HepG2 (cell line): ENCODE results near the gene ARL17A. TPM values are rescaled to one million over a fixed set of nuclear protein-coding genes. Genes with fewer than 3 reads are reported as not detected.
"Not testable (repeated sequence)": the region's sequence is repeated elsewhere in the genome, so short reads cannot be mapped to it uniquely, and the experiment has no call there.

Experiments
- ATAC-seq: fragments of 200-7000 bp; cut with Tn5 transposase; 3 replicates; pipeline ENCODE4 v1.9.1; 2020; ENCODE audit warnings: mild to moderate bottlenecking, moderate library complexity
- BruUV-seq: library from RNA; stranded (reverse); fragments of 400-500 nt; replicated peaks from 2 replicates; lab custom pipeline; 2021; lab: Mats Ljungman, UMichigan
- CTCF ChIA-PET: fragments of 300-600 bp; formaldehyde crosslinking; extraction: SDS; loops from one replicate; lab custom pipeline; 2021; ENCODE audit warnings: low total read pairs, inconsistent platforms, low intra/inter-chr PET ratio; lab: Yijun Ruan, JAX
- POLR2A ChIA-PET: fragments of 350-600 bp; sonication (Branson Sonifier 250); formaldehyde crosslinking; loops from one replicate; lab custom pipeline; 2020; ENCODE audit warnings: antibody characterized with exemption, inconsistent platforms; lab: Yijun Ruan, JAX
- DNase-seq: peaks from one replicate; pipeline ENCODE4 v3.0.0-alpha.2; 2015; ENCODE audit warnings: low spot score
- FAIRE-seq: peaks from 3 replicates; lab custom pipeline; 2011; peaks lifted over from hg19 to GRCh38; lab: Jason Lieb, UNC
- H2AFZ ChIP-seq: one replicate; pipeline ENCODE4 v1.6.1; 2011; ENCODE audit warnings: low read length, inconsistent platforms
- H3K27ac ChIP-seq: fragments of 300-600 bp; 3 replicates; pipeline ENCODE4 v1.8.0; 2011; ENCODE audit warnings: mixed run types, mild to moderate bottlenecking, mixed read lengths, low read length, inconsistent platforms; ENCODE audit not compliant: insufficient read depth; ENCODE audit errors: extremely low read length
- H3K27me3 ChIP-seq, 2 experiments: fragments of 200-600 bp in 1 of 2; 2 replicates in 1 of 2; 3 replicates in 1 of 2; pipeline versions ENCODE4 v1.6.0 to v1.8.0; 2011; ENCODE audit warnings: low read length in 2 of 2, mild to moderate bottlenecking in 2 of 2, moderate library complexity in 2 of 2, inconsistent platforms in 1 of 2; ENCODE audit not compliant: insufficient read depth in 2 of 2, control insufficient read depth in 1 of 2
- H3K36me3 ChIP-seq, 2 experiments: fragments of 200-600 bp in 1 of 2; replicated peaks in 1 of 2; 2 replicates in 1 of 2; 3 replicates in 1 of 2; pipeline versions ENCODE4 v1.5.1 to v1.8.0; 2011; ENCODE audit warnings: low read length in 2 of 2, inconsistent platforms in 1 of 2; ENCODE audit not compliant: insufficient read depth in 2 of 2, control insufficient read depth in 1 of 2
- H3K4me1 ChIP-seq: 2 replicates; pipeline ENCODE4 v1.5.1; 2012; ENCODE audit warnings: low read length, inconsistent platforms; ENCODE audit not compliant: insufficient read depth
- H3K4me2 ChIP-seq: 2 replicates; pipeline ENCODE4 v1.6.0; 2011; ENCODE audit warnings: low read depth, low read length, inconsistent platforms
- H3K4me3 ChIP-seq, 3 experiments: fragments of 200-600 bp in 1 of 3; sonication (generic), shearing (Covaris generic) in 1 of 3; replicated peaks in 1 of 3; 2 replicates each; pipeline ENCODE4 v1.5.1; 2011 to 2016; ENCODE audit warnings: low read length in 3 of 3, inconsistent platforms in 2 of 3, low read depth in 2 of 3, mild to moderate bottlenecking in 2 of 3, control low read depth in 1 of 3, mixed read lengths in 1 of 3; ENCODE audit not compliant: insufficient read depth in 1 of 3
- H3K79me2 ChIP-seq: one replicate; pipeline ENCODE4 v1.6.1; 2011; ENCODE audit warnings: low read length, inconsistent platforms; ENCODE audit not compliant: insufficient read depth
- H3K9ac ChIP-seq: 2 replicates; pipeline ENCODE4 v1.6.0; 2011; ENCODE audit warnings: mild to moderate bottlenecking, low read depth, low read length, inconsistent platforms; ENCODE audit not compliant: insufficient read depth
- H3K9me3 ChIP-seq: 2 replicates; pipeline ENCODE4 v1.5.1; 2012; ENCODE audit warnings: mild to moderate bottlenecking, low read length
- H4K20me1 ChIP-seq: 2 replicates; pipeline ENCODE4 v1.6.0; 2011; ENCODE audit warnings: inconsistent platforms, mild to moderate bottlenecking, low read length, moderate library complexity; ENCODE audit not compliant: insufficient read depth
- WGBS: methylation state at CpG from one replicate; pipeline ENCODE4 v1.1.6; 2017; ENCODE audit warnings: low lambda C conversion rate; 5-methylcytosine and 5-hydroxymethylcytosine counted together
- in situ Hi-C: cut with HindIII; loops from 2 replicates; pipeline ENCODE4 v1.10.0; 2017; ENCODE audit warnings: low pct_unique_long_range_greater_than_20kb; ENCODE audit not compliant: extremely low pct_ligation_motif_present
- intact Hi-C: fragments of 100-400 bp; cut with micrococcal nuclease; formaldehyde crosslinking; loops from one replicate; pipeline ENCODE4 v1.10.0; 2022; ENCODE audit not compliant: unreplicated experiment
- polyA plus RNA-seq, 8 experiments: library from polyadenylated mRNA; depleted of rRNA in 3 of 8; stranded (reverse) in 7 of 8; unstranded in 1 of 8; fragments of >200 nt; fragmentation: Illumina TruSeq in 4 of 8; extraction: Trizol in 4 of 8; gene quantifications; 2 replicates each; pipeline versions ENCODE4 v1.2.1 to v1.2.3, GENCODE V29; 2011 to 2016; ENCODE audit warnings: low read depth in 4 of 8, missing spikeins in 1 of 8, mixed read lengths in 1 of 8; ENCODE audit not compliant: insufficient read depth in 1 of 8
- total RNA-seq, 5 experiments: library from RNA; depleted of rRNA; stranded (reverse); fragments of >200 nt; fragmentation: Illumina TruSeq; extraction: Trizol; gene quantifications; 2 replicates each; pipeline ENCODE4 v1.2.3, GENCODE V29; 2016; ENCODE audit warnings: low read depth in 1 of 5

ARL17A gene
- total and polyA plus RNA-seq, 2 of the 13 experiments (the other 11 are each of a cell fraction or from before 2014, with no cell fraction given): 18.8 to 19.4 TPM

- H3K79me2 ChIP-seq, in situ Hi-C loops: not testable (repeated sequence)
Observed at GRCh38 chr17:46512168-46512567, 67.3 kb downstream of the ARL17A start, which contains the start of gene LRRC37A2. Gene LRRC37A2, plus strand, starts transcription at chr17:46512468. Its CDS starts 245 bp downstream, at chr17:46512713.

GRCh38 chr17:46505896-46506295 is 73.6 kb downstream of the ARL17A start:
- intact Hi-C loops, H3K9me3 ChIP-seq, H3K27ac ChIP-seq, BruUV-seq, DNase-seq, CTCF ChIA-PET, H3K36me3 ChIP-seq, H3K27me3 ChIP-seq, ATAC-seq, H3K4me1 ChIP-seq, H2AFZ ChIP-seq, H3K4me3 ChIP-seq, POLR2A ChIA-PET, H3K79me2 ChIP-seq, in situ Hi-C loops, FAIRE-seq, H3K9ac ChIP-seq, H3K4me2 ChIP-seq, H4K20me1 ChIP-seq: not testable (repeated sequence)
- WGBS: 94% methylated on average over 6 of the region's 7 CpGs

More at GRCh38 chr17:46512168-46512567, 67.3 kb downstream of the ARL17A start, which contains the start of gene LRRC37A2:
- H3K36me3 ChIP-seq, intact Hi-C loops, CTCF ChIA-PET, FAIRE-seq, H3K27ac ChIP-seq, H2AFZ ChIP-seq, H3K4me2 ChIP-seq, H3K9me3 ChIP-seq, H3K9ac ChIP-seq, H3K4me3 ChIP-seq, H3K27me3 ChIP-seq, BruUV-seq, H3K4me1 ChIP-seq, POLR2A ChIA-PET, H4K20me1 ChIP-seq, DNase-seq, ATAC-seq: not testable (repeated sequence)
- 92% methylated on average over 3 of the region's 11 CpGs for WGBS

- H4K20me1 ChIP-seq, H3K9me3 ChIP-seq, H3K36me3 ChIP-seq, H3K27ac ChIP-seq, in situ Hi-C loops, CTCF ChIA-PET, ATAC-seq, H3K27me3 ChIP-seq, H3K79me2 ChIP-seq, FAIRE-seq, H3K4me1 ChIP-seq, H3K4me2 ChIP-seq, DNase-seq, H3K9ac ChIP-seq, H2AFZ ChIP-seq, intact Hi-C loops, BruUV-seq, H3K4me3 ChIP-seq: not testable (repeated sequence)
- POLR2A ChIA-PET: interaction anchor here (0.6 kb wide), 1 partner anchor 408 kb away, joined by 4 read pairs; no protein-coding TSS in a partner anchor
- no CpG with 5 or more reads among the region's 6 CpGs for WGBS
Observed at GRCh38 chr17:46499437-46500139, 79.9 kb downstream of the ARL17A start.

- H3K9me3 ChIP-seq, H2AFZ ChIP-seq, H3K4me2 ChIP-seq, H4K20me1 ChIP-seq, POLR2A ChIA-PET, H3K27ac ChIP-seq, intact Hi-C loops, H3K4me3 ChIP-seq, H3K9ac ChIP-seq, H3K79me2 ChIP-seq, DNase-seq, BruUV-seq, ATAC-seq, H3K27me3 ChIP-seq, FAIRE-seq, in situ Hi-C loops, H3K4me1 ChIP-seq, H3K36me3 ChIP-seq, CTCF ChIA-PET: not testable (repeated sequence)
- 99% methylated on average over 14 of the region's 16 CpGs for WGBS
Observed at GRCh38 chr17:46492021-46492420, 87.5 kb downstream of the ARL17A start.
